ENCODE data around the gene PCDHA1.

DNA sequence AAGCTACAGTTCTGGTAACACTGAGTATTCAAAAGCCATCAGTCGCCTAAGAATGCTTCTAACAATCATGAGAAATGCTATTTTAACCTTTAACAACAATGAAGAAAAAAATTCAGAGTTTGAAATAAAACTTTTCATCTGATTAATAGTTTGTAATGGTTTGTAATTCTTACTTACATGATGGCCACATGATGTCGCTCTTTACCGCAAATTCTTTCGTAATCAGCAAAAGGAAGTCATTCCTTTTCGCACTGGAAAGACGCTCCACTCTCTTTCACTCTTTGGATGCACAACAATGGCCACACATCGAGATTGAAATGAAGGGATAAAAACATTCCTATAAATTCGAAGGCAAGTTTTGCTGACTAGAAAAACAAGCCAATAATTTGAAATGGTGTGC lies 48.1 kb downstream of the PCDHA1 start, which contains the start of gene PCDHA7:
- TF ChIP-seq CTCF (IDR thresholded peaks at IDR 0.05; ENCODE audit: low read depth, low read length) (0 out of 2 replicates have a peak, but pooled peaks have one; percentile 9), EZH2phosphoT487 (IDR thresholded peaks at IDR 0.05; ENCODE audit: low read depth) (no peak)

Data from OCI-LY3 (cell line).